Sigmoid colon (tissue), 4 donors: Measurements from ENCODE around the gene IL16.

ENCODE experiments used
- CTCF ChIP-seq, 4 experiments: fragments of 450-650 bp in 3 of 4; fragments of 200-600 bp in 1 of 4; IDR thresholded peaks; one replicate each; pipeline ENCODE4 v1.5.1; 2016 to 2019; ENCODE audit warnings: antibody characterized with exemption in 4 of 4, mild to moderate bottlenecking in 3 of 4, moderate library complexity in 2 of 4
- EP300 ChIP-seq, 4 donors: sonication (generic); formaldehyde crosslinking; IDR thresholded peaks; one replicate each; pipeline ENCODE4 v1.6.1; 2017; ENCODE audit warnings: antibody characterized with exemption in 4 of 4
- POLR2AphosphoS5 ChIP-seq, 4 donors: sonication (generic); formaldehyde crosslinking; IDR thresholded peaks; one replicate each; pipeline ENCODE4 v1.6.1; 2017; ENCODE audit warnings: antibody characterized with exemption in 4 of 4

GRCh38 chr15:81298611-81299010 is 101.9 kb downstream of the IL16 start:
- TF ChIP-seq CTCF (IDR thresholded peaks at IDR 0.05) (no peak), EP300 (IDR thresholded peaks at IDR 0.05) (no peak), POLR2AphosphoS5 (IDR thresholded peaks at IDR 0.05) (no peak)
